ENCODE results near the gene ANTXR1. TPM values are rescaled to one million over a fixed set of nuclear protein-coding genes. Genes with fewer than 3 reads are reported as not detected.

ANTXR1 gene
- total RNA-seq, 1 experiment from 2014 or later: 25.7 TPM

GRCh38 chr2:69205076-69205475 is 192.1 kb downstream of the ANTXR1 start:
- H3K9ac ChIP-seq (ENCODE audit: low read length): no peak overlapping the region
- no peak for ATAC-seq
- no TSS peak for BruUV-seq (replicated peaks)
- intact Hi-C loops (cut with micrococcal nuclease): no loop called here
- no peak for DNase-seq (ENCODE audit: low read depth, low spot score)
- H3K27me3 ChIP-seq (ENCODE audit: insufficient read depth, low read length): no peaks in the 10 kb centered on the region
- ChIA-PET CTCF (no interaction called here), RAD21 (ENCODE audit: low non-redundant PET in 1 of 2, low total read pairs in 2 of 2, uncharacterized antibody in 2 of 2, unreplicated experiment in 2 of 2) (no interaction called here), POLR2A (no interaction called here)
- no peak overlapping the region for H3K27ac ChIP-seq (ENCODE audit: low read depth, low read length)
- no peaks in the 10 kb centered on the region for H3K9me2 ChIP-seq (ENCODE audit: insufficient read depth)
- H3K36me3 ChIP-seq (ENCODE audit: control insufficient read depth in 1 of 2, insufficient read depth in 2 of 2, low read length in 2 of 2): no peaks in the 10 kb centered on the region
- no peak overlapping the region for H3K4me3 ChIP-seq (replicated peaks in 1 of 2; ENCODE audit: low read depth in 1 of 2, low read length in 2 of 2)
- no peak overlapping the region for H2AFZ ChIP-seq (ENCODE audit: low read depth, low read length, poor library complexity, severe bottlenecking)
- H3K4me2 ChIP-seq (ENCODE audit: low read length): no peak overlapping the region
- no peaks in the 10 kb centered on the region for H3K79me2 ChIP-seq (ENCODE audit: insufficient read depth, low read length)
- no peak for TF ChIP-seq RAD21 (IDR thresholded peaks at IDR 0.05; ENCODE audit: low read depth)
- no peak for TF ChIP-seq TCF7L2 (IDR thresholded peaks at IDR 0.05; ENCODE audit: borderline replicate concordance, extremely low read depth, insufficient read depth, insufficient read length)
- no peak for TF ChIP-seq FOSL1 (IDR thresholded peaks at IDR 0.05; ENCODE audit: low read depth)
- no peak for TF ChIP-seq EZH2 (IDR thresholded peaks at IDR 0.05)
- TF ChIP-seq SIN3A (IDR thresholded peaks at IDR 0.05; ENCODE audit: low read depth): no peak
- no peak for TF ChIP-seq POLR2AphosphoS5 (IDR thresholded peaks at IDR 0.05; ENCODE audit: low read depth, low read length)
- no peak for TF ChIP-seq SRF (IDR thresholded peaks at IDR 0.05; ENCODE audit: low read depth)
- no peak for TF ChIP-seq YY1 (IDR thresholded peaks at IDR 0.05; ENCODE audit: extremely low read depth, insufficient replicate concordance, low read depth, low read length)
- TF ChIP-seq MAX (IDR thresholded peaks at IDR 0.05): no peak
- no peak for TF ChIP-seq SP1 (IDR thresholded peaks at IDR 0.05; ENCODE audit: low read depth)
- TF ChIP-seq REST (IDR thresholded peaks at IDR 0.05; ENCODE audit: low read depth): no peak
- no peak for TF ChIP-seq EGR1 (IDR thresholded peaks at IDR 0.05; ENCODE audit: low read depth)
- no peak for TF ChIP-seq ZFX (IDR thresholded peaks at IDR 0.05)
- no peak for TF ChIP-seq CBX3 (IDR thresholded peaks at IDR 0.05; ENCODE audit: low read depth)
- no peak for TF ChIP-seq ATF3 (IDR thresholded peaks at IDR 0.05)
- no peaks in the 10 kb centered on the region; a peak in 1 of 4 replicates for H3K9me3 ChIP-seq (ENCODE audit: control insufficient read depth in 1 of 2, insufficient read depth in 1 of 2, low read depth in 1 of 2, low read length in 2 of 2)
- no peaks in the 10 kb centered on the region for H3K4me1 ChIP-seq (ENCODE audit: control insufficient read depth in 1 of 2, insufficient read depth in 2 of 2, low read length in 2 of 2)
- no peaks in the 10 kb centered on the region for H4K20me1 ChIP-seq (ENCODE audit: insufficient read depth)

Measured in HCT116 (cell line).